Measurements from ENCODE around the gene SLX9. TPM values are rescaled to one million over a fixed set of nuclear protein-coding genes. Genes with fewer than 3 reads are reported as not detected.

The SLX9 gene
- total RNA-seq, 1 experiment from 2014 or later = 31.3 TPM

DNA sequence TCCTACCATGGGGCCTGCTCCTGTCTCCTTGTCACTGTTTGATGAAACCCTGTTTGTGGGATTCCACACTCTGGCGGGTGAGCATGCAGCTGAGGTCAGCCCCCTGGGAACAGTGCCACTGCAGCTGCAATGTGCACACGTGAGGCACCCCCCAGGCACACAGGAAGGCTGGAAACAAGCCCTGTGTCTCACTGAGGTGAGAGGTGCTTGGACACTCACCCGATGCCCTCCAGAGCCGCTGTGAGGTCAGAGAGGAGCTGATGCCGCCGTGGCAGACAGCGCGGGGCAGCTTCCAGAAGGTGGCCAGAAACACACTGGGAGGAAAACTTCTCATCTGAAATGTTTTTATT is 49.7 kb downstream of the SLX9 start:
- DNase-seq (ENCODE audit: low spot score) = no peak

GRCh38 chr21:44989943-44990780 is 50.3 kb downstream of the SLX9 start:
- DNase-seq (ENCODE audit: low spot score) = no peak

DNA sequence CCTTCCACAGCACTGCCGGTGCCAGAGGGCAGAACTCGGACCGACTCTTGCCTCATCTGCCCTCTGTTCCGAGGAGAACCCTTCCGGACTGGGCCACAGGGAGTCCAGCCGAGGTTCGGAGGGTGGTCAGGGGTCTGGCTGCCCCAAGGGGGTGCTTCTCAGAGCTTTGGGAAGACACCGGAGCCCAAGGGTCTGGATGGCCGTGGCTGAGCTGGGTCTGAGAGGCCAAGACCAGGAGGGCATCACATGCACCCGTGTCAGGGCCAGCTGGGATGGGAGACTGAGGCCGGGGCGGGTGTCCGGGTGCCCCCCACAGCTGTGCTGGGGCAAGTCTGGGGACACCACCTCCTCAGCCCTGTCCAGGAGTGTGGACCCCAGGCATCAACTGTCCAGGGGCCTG is 51.1 kb downstream of the SLX9 start:
- no peak for DNase-seq (ENCODE audit: low spot score)

DNA sequence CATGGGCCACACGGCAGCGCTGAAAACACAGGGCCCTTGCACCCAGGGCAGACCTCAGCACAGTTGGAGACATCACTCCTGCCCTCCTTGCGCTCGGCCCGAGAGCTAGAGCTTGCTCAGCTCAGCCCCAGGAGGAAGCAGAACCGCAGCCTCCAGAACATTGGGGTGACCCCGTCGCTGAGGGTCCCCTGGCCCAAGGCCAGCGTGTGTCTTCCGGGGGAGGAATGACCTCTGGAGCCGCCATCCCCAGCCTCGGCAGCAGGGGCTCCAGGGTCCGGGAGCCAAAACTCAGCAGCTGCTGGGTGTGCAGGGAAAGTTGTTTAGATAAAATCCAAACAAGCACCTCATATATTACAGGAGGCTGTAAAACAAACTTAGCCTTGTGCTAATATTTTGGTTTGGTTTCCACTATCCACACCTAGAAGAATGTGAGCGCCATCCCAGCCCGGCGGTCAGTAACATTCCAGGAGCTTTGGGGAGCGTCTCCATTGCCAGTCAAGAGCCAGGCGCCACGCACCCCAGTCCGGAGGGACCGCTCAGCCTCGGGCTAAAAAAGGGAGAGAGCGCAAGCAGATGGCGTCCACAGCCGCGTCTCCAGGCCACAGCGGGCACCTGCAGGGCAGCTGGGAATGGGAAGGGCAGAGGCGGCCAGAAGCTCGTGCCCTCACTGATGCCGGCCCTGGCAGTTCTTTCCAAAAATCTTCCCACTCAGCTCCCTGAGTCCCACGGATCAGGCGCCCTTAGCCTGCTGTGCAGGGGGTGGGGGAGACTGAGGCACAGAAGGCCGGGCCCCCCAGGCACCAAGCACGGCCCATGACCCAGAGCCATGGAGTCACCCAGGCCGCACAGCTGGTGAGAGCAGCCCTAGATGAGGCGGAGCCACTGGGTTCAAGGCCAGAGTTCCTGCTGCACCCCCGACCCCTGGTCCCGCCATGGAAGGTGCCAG is 52.0 kb downstream of the SLX9 start:
- no peak for DNase-seq (ENCODE audit: low spot score)

- DNase-seq (ENCODE audit: low spot score) = no peak
Observed at GRCh38 chr21:44992608-44993031, 52.8 kb downstream of the SLX9 start.

DNA sequence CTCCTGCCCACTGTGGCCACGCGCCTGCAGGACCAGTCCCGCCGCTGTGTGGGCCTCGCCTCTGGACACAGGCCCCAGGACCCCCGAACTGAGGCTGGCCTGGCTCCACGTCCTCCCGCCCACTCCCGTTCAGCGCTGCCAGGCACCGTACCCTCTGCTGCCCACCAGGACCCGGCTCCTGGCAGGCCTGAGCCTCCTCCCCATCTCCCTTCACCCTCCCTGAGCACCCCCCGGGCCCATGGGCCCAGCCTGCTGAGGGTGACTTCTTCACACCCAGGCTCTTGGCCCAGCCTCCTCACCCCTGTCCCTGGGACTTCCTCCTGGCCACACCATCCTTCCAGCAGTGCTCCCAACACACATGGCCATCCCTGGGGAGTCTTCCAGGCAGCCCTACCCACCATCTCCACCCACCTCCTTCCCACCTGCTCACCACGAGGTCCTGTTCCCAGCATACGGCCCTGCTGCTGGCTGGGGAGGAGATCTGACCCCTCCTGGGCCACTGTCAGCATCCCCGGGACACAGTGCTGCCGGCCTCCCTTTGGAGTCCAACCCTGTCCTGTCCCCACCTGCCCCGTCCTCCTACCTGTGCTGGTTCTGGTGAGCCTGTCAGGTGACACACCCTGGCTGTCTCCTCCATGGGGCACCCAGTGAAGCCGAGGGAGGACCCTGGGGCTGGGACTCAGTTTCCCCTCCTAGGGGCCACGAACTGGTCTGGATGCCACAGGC is 53.7 kb downstream of the SLX9 start:
- DNase-seq (ENCODE audit: low spot score) = no peak

GRCh38 chr21:44994047-44994694 is 54.3 kb downstream of the SLX9 start:
- DNase-seq (ENCODE audit: low spot score) = no peak

GRCh38 chr21:44994695-44995342 is 55.0 kb downstream of the SLX9 start:
- no peak for DNase-seq (ENCODE audit: low spot score)

GRCh38 chr21:44995343-44995941 is 55.6 kb downstream of the SLX9 start:
- no peak for DNase-seq (ENCODE audit: low spot score)

DNA sequence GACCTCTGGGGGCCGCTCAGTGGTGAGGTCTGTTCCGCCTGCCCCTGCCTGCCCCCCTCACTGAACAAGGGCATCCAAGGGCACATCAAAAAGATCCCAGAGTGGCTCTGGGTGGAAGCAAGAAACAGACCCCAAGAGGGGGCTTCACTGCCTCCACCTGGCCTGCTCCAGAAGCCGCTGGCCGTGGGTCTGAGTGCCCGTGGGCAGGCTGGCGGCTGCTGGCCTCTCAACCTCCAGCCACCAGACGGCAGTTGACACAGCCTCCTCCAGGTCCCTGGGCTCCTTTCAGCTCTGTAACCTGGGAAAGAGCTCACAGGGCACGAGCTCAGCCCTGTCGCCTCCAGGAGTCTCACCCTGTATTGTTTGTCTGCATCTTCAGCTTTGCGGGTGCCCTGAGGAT is 56.3 kb downstream of the SLX9 start:
- no peak for DNase-seq (ENCODE audit: low spot score)

DNA sequence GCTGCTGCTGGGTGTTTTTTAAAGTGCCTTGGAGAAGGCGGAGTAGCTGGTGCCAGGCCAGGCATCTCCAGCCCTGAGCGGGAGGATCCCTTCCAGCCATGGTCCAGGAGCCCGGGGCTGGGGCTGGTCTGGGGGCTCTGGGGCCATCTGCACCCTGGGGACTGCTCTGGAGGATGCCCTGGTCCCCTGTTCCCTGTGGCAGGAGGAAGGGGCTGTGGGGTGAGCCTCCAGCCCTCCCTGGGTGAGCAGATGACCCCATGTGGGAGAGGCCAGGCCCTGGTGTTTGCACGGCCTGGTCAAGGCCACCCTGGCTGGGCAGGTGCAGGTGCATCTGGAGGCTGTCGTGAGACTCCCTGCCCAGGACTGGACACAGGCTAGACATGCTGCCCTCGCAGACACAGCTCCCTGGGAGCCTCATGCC is 56.7 kb downstream of the SLX9 start:
- DNase-seq (ENCODE audit: low spot score) = no peak

DNA sequence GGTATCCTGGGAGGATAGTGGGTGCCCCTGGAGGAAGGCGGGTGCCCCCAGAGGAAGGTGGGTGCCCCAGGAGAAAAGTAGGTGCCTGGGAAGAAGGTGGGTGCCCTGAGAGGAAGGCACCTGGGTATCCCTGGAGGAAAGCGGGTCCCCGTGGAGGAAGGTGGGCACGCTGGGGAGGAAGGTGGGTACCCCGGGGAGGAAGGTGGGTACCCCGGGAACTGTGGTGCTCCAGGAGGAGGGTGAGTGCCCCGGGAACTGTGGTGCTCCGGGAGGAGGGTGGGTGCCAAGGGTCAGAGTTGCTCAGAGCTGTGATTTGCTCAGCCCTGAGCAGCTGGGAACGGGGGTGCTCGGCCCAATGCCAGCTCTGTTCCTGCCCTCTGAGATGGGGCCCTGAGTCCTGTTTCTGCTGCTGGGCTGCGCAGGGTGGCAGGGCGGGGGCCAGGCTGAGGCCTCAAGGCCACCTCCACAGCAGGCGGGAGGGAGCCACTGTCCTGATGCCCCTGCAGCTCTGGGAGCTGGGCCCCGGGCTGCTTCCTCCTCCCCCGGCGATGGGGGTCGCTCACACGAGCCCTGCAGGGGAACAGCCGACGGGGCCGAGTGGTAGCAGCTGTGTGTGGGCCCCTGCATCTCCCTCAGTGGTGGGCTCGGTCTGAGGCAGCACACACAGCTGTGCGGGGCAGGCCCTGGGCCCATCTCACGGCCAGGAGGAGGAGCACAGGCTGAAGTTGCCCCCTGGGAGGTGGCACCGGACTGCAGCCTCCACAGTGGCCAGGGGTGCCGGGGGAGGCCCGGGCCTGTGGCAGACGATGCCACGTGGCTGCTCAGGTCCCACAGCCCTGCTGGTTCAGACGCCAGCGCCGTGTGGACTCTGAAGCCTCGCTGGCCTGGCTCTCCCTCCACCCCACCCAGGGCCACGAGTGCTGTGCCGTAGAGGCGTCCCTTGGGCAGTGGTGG is 57.4 kb downstream of the SLX9 start:
- DNase-seq (ENCODE audit: low spot score) = no peak

- no peak for DNase-seq (ENCODE audit: low spot score)
Observed at GRCh38 chr21:44998086-44998620, 58.3 kb downstream of the SLX9 start.

GRCh38 chr21:44998621-44999427 is 59.0 kb downstream of the SLX9 start:
- no peak for DNase-seq (ENCODE audit: low spot score)

GRCh38 chr21:44999428-44999971 is 59.7 kb downstream of the SLX9 start:
- DNase-seq (ENCODE audit: low spot score) = no peak

DNA sequence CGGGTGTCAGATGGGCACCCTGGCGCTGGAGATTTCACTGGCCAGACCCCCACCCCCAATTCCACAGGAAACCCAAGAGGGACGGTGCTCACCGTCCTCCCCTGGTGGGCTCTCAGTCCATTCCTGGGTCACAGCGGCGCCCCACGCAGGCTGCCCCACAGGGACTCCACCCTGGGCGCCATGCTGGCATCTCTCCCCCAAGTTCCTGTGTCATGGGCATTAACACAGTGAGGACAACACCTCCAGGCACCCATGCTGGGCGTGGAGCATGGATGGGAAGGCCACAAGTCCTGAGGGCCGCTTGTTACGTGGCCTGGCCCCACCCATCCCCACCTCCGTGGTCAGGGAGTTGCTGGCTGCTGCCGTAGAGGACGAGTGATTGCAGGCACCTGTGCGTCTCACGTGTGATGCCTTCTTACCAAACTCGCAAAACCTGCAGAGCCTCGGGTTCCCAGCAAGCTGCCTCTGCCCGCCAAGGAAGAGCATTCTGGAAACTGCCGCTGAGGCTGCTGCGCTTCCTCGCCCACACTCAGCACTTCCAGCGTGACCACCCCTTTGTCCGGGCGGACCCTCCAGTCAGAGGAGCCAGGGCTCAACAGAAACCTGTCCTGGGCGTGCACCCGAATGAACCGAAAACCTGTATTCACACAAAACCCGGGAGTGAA is 60.3 kb downstream of the SLX9 start:
- DNase-seq (ENCODE audit: low spot score) = no peak

- no peak for DNase-seq (ENCODE audit: low spot score)
Observed at GRCh38 chr21:45000637-45001133, 60.9 kb downstream of the SLX9 start.
